Neural progenitor cell (in vitro differentiated cells): ENCODE data around the gene COLEC12. TPM values are rescaled to one million over a fixed set of nuclear protein-coding genes. Genes with fewer than 3 reads are reported as not detected.

ENCODE experiments used
- DNase-seq: peaks from one replicate; pipeline ENCODE4 v3.0.0-alpha.2; 2016; ENCODE audit warnings: low spot score
- H2AFZ ChIP-seq: fragments of 200-600 bp; sonication (generic); replicated peaks from 2 replicates; pipeline ENCODE4 v1.6.1; 2016; ENCODE audit warnings: antibody characterized with exemption
- H3F3A ChIP-seq: fragments of 200-600 bp; sonication (generic); 2 replicates; pipeline ENCODE4 v1.6.1; 2016; ENCODE audit warnings: antibody characterized with exemption, low read depth
- H3K27ac ChIP-seq: fragments of 200-600 bp; sonication (generic); 2 replicates; pipeline ENCODE4 v1.5.1; 2016; ENCODE audit warnings: mild to moderate bottlenecking
- H3K27me3 ChIP-seq: fragments of 200-600 bp; sonication (generic); 2 replicates; pipeline ENCODE4 v1.6.1; 2016; ENCODE audit warnings: mild to moderate bottlenecking, moderate library complexity
- H3K36me3 ChIP-seq: fragments of 200-600 bp; sonication (generic); 2 replicates; pipeline ENCODE4 v1.5.1; 2016
- H3K4me1 ChIP-seq: fragments of 200-600 bp; sonication (generic); 2 replicates; pipeline ENCODE4 v1.6.1; 2016; ENCODE audit warnings: mixed run types
- H3K4me2 ChIP-seq: fragments of 200-600 bp; sonication (generic); 2 replicates; pipeline ENCODE4 v1.6.1; 2016
- H3K4me3 ChIP-seq: fragments of 200-600 bp; sonication (generic); 2 replicates; pipeline ENCODE4 v1.5.1; 2016
- H3K79me2 ChIP-seq: fragments of 200-600 bp; sonication (generic); 2 replicates; pipeline ENCODE4 v1.6.1; 2016; ENCODE audit warnings: low read depth
- H3K9ac ChIP-seq: fragments of 200-600 bp; sonication (generic); 2 replicates; pipeline ENCODE4 v1.6.1; 2016
- H3K9me3 ChIP-seq: fragments of 200-600 bp; sonication (generic); 2 replicates; pipeline ENCODE4 v1.5.1; 2016; ENCODE audit warnings: low read depth
- H4K20me1 ChIP-seq: fragments of 200-600 bp; sonication (generic); 2 replicates; pipeline ENCODE4 v1.6.1; 2016; ENCODE audit warnings: low read depth
- H3K27ac Mint-ChIP-seq: 3 replicates; pipeline ENCODE4 v1.8.0; 2021; ENCODE audit warnings: mixed read lengths
- H3K27me3 Mint-ChIP-seq: 2 replicates; pipeline ENCODE4 v1.8.0; 2022; ENCODE audit warnings: low read depth, mild to moderate bottlenecking, inconsistent platforms, moderate library complexity, mixed read lengths; ENCODE audit not compliant: insufficient read depth
- H3K36me3 Mint-ChIP-seq: 3 replicates; pipeline ENCODE4 v1.8.0; 2021; ENCODE audit warnings: mixed read lengths
- H3K4me1 Mint-ChIP-seq: 3 replicates; pipeline ENCODE4 v1.8.0; 2021; ENCODE audit warnings: mixed read lengths
- H3K4me3 Mint-ChIP-seq: 3 replicates; pipeline ENCODE4 v1.8.0; 2021; ENCODE audit warnings: mild to moderate bottlenecking, moderate library complexity, mixed read lengths
- H3K9me3 Mint-ChIP-seq: 3 replicates; pipeline ENCODE4 v1.8.0; 2020; ENCODE audit warnings: mixed read lengths
- EZH2 ChIP-seq: fragments of 200-600 bp; sonication (generic); IDR thresholded peaks from 2 replicates; pipeline ENCODE4 v1.6.1; 2017; ENCODE audit warnings: antibody characterized with exemption, mild to moderate bottlenecking, moderate library complexity
- EZH2phosphoT487 ChIP-seq: fragments of 200-600 bp; sonication (generic); IDR thresholded peaks from 2 replicates; pipeline ENCODE4 v1.6.1; 2017; ENCODE audit warnings: antibody characterized with exemption
- total RNA-seq: library from RNA; depleted of rRNA; stranded (reverse); fragments of >200 nt; gene quantifications from 2 replicates; pipeline ENCODE4 v1.2.3, GENCODE V29; 2015; ENCODE audit warnings: low replicate concordance
- TF ChIP-seq, protein P1 (sequence below): fragments of 200-600 bp; sonication (generic); IDR thresholded peaks from 2 replicates; pipeline ENCODE4 v1.5.1; 2017; ENCODE audit warnings: antibody characterized with exemption, mild to moderate bottlenecking

Gene COLEC12
- total RNA-seq, 1 donor from 2014 or later = 2.0 TPM

DNA sequence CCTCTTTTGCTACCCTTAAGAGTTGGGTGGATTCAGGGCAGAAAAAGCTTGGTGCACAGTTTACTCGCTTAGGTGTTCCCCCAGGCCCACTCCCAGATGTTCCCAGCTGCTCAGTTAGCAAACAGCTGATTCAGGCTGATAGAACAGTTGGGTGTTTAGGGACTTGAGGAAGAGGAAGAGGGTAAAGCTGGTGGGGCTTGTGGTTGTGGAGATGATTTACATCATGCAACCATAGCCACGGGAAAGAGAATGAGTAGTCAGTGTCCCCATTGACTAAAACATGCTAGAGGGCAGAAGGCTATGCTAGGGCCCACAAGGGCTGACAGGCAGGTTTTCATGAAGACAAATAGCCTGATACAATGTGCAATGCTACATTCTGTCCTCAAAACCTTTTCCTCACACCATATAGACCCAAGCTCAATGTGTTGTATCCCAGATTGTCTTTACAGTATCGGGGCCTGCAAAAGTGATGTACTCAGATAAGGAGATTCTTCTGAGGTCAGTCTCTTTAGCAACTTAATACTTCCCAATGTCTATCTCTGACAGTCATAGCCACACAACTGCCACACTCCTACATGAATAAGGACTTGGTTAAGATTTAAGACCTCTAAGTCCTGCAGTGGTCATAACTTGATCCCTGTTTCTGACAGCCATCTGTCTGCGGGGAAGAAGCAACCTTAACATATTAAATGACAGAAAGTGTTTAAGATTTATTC lies 15.6 kb downstream of the COLEC12 start:
- Histone ChIP-seq H2AFZ (no peak overlapping the region), H4K20me1 (no peaks in the 10 kb centered on the region), H3K4me2 (no peak overlapping the region), H3F3A (no peaks in the 10 kb centered on the region), H3K9ac (no peak overlapping the region), H3K27me3 (no peaks in the 10 kb centered on the region), H3K27ac (no peak overlapping the region), H3K79me2 (no peaks in the 10 kb centered on the region), H3K9me3 (peaks cover 4% of the 10 kb centered on the region), H3K36me3 (no peaks in the 10 kb centered on the region), H3K4me1 (no peaks in the 10 kb centered on the region), H3K4me3 (no peak overlapping the region)
- H3K9me3 Mint-ChIP-seq = peaks cover 18% of the 10 kb centered on the region
- DNase-seq = no peak
- TF ChIP-seq, protein P1, sequence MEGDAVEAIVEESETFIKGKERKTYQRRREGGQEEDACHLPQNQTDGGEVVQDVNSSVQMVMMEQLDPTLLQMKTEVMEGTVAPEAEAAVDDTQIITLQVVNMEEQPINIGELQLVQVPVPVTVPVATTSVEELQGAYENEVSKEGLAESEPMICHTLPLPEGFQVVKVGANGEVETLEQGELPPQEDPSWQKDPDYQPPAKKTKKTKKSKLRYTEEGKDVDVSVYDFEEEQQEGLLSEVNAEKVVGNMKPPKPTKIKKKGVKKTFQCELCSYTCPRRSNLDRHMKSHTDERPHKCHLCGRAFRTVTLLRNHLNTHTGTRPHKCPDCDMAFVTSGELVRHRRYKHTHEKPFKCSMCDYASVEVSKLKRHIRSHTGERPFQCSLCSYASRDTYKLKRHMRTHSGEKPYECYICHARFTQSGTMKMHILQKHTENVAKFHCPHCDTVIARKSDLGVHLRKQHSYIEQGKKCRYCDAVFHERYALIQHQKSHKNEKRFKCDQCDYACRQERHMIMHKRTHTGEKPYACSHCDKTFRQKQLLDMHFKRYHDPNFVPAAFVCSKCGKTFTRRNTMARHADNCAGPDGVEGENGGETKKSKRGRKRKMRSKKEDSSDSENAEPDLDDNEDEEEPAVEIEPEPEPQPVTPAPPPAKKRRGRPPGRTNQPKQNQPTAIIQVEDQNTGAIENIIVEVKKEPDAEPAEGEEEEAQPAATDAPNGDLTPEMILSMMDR = no peak
- no peak for TF ChIP-seq EZH2
- H3K27ac Mint-ChIP-seq = no peak overlapping the region
- H3K4me1 Mint-ChIP-seq = peaks cover 12% of the 10 kb centered on the region
- H3K4me3 Mint-ChIP-seq = no peak overlapping the region
- H3K27me3 Mint-ChIP-seq = peaks cover 10% of the 10 kb centered on the region
- peaks cover 30% of the 10 kb centered on the region for H3K36me3 Mint-ChIP-seq

GRCh38 chr18:478681-479080 lies 21.8 kb downstream of the COLEC12 start:
- Mint-ChIP-seq H3K36me3 (peaks cover 23% of the 10 kb centered on the region), H3K27ac (no peak overlapping the region), H3K27me3 (peaks cover 4% of the 10 kb centered on the region), H3K9me3 (no peaks in the 10 kb centered on the region), H3K4me3 (no peak overlapping the region), H3K4me1 (peaks cover 43% of the 10 kb centered on the region)
- H3K27ac ChIP-seq = no peak overlapping the region
- H3K4me3 ChIP-seq = no peak overlapping the region
- H4K20me1 ChIP-seq = no peaks in the 10 kb centered on the region
- H3K4me1 ChIP-seq = peaks cover 10% of the 10 kb centered on the region
- TF ChIP-seq, protein P1 = no peak
- TF ChIP-seq EZH2phosphoT487 (no peak), EZH2 (no peak)
- H3K4me2 ChIP-seq = no peak overlapping the region
- H3K9me3 ChIP-seq = no peaks in the 10 kb centered on the region
- H3K79me2 ChIP-seq = no peaks in the 10 kb centered on the region
- no peak overlapping the region for H2AFZ ChIP-seq
- no peaks in the 10 kb centered on the region for H3K27me3 ChIP-seq
- no peak for DNase-seq
- no peak overlapping the region for H3K9ac ChIP-seq
- H3K36me3 ChIP-seq = no peaks in the 10 kb centered on the region
- no peaks in the 10 kb centered on the region for H3F3A ChIP-seq

DNA sequence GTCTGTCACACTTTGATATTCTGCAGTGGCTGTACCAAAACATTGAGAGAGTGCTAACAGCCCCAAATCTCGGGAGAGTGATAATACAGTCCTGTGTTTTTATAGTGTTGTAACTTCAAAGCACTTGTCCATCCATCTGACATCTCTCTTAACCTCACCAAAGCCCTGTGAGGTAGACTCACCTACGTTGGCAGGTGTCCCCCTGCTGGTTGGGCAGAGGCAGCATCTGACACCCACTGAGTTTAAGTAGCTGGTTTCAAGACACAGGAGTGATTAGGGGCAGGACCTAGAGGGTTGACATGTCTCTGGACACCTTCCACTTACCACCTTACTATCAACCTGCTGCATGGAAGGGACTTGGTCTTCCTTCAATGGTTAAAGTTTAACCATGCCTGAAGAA lies 22.9 kb downstream of the COLEC12 start:
- Mint-ChIP-seq H3K36me3 (peaks cover 23% of the 10 kb centered on the region), H3K4me3 (no peak overlapping the region), H3K9me3 (no peaks in the 10 kb centered on the region), H3K4me1 (peaks cover 43% of the 10 kb centered on the region), H3K27ac (no peak overlapping the region), H3K27me3 (peaks cover 11% of the 10 kb centered on the region)
- Histone ChIP-seq H3K4me2 (no peak overlapping the region), H3K36me3 (no peaks in the 10 kb centered on the region), H2AFZ (no peak overlapping the region), H3K27me3 (no peaks in the 10 kb centered on the region), H3K9ac (no peak overlapping the region), H3F3A (no peaks in the 10 kb centered on the region), H3K9me3 (no peaks in the 10 kb centered on the region), H4K20me1 (no peaks in the 10 kb centered on the region), H3K79me2 (no peaks in the 10 kb centered on the region), H3K4me1 (peaks cover 10% of the 10 kb centered on the region), H3K27ac (no peak overlapping the region), H3K4me3 (no peak overlapping the region)
- TF ChIP-seq EZH2 (no peak), EZH2phosphoT487 (no peak)
- TF ChIP-seq, protein P1 = peak; percentile 37
- DNase-seq = no peak
